GM23338 (cell line): ENCODE data around the gene ZNF189.

Experiments
- CTCF ChIP-seq, 2 experiments: fragments of 200-600 bp in 1 of 2; sonication (generic) in 1 of 2; conservative IDR thresholded peaks; 2 replicates each; pipeline versions ENCODE4 v1.5.1 to v1.6.1; 2016 to 2017; ENCODE audit warnings: antibody characterized with exemption in 2 of 2, low read depth in 2 of 2, mild to moderate bottlenecking in 2 of 2, moderate library complexity in 1 of 2
- ETS1 ChIP-seq: IDR thresholded peaks from 2 replicates; pipeline ENCODE4 v1.6.1; 2016; ENCODE audit warnings: antibody characterized with exemption
- EZH2 ChIP-seq: fragments of 200-600 bp; sonication (generic); IDR thresholded peaks from one replicate; pipeline ENCODE4 v1.8.0; 2017; ENCODE audit warnings: antibody characterized with exemption, mild to moderate bottlenecking, low read depth; ENCODE audit not compliant: unreplicated experiment
- POLR2AphosphoS5 ChIP-seq: IDR thresholded peaks from 2 replicates; pipeline ENCODE4 v1.6.1; 2016; ENCODE audit warnings: antibody characterized with exemption, low read depth
- REST ChIP-seq: IDR thresholded peaks from one replicate; pipeline ENCODE4 v1.6.1; 2018; ENCODE audit warnings: antibody characterized with exemption; ENCODE audit not compliant: unreplicated experiment
- STAT1 ChIP-seq: IDR thresholded peaks from one replicate; pipeline ENCODE4 v1.6.1; 2016; ENCODE audit warnings: antibody characterized with exemption; ENCODE audit not compliant: unreplicated experiment
- ZNF114 ChIP-seq: fragments of 250-450 bp; sonication (Bioruptor Pico); IDR thresholded peaks from 2 replicates; pipeline ENCODE4 v1.5.0; 2020; ENCODE audit warnings: mild to moderate bottlenecking, moderate library complexity
- ZNF331 ChIP-seq: fragments of 250-450 bp; sonication (Bioruptor Pico); IDR thresholded peaks from 2 replicates; pipeline ENCODE4 v1.5.0; 2020; ENCODE audit warnings: low read depth, mild to moderate bottlenecking, moderate library complexity

- TF ChIP-seq REST (no peak), CTCF (conservative IDR thresholded peaks at IDR 0.05; ENCODE audit: low read depth in 2 of 2) (no peak), EZH2 (no peak), POLR2AphosphoS5 (no peak), STAT1 (no peak), ZNF114 (CRISPR knock-in tag) (no peak), ZNF331 (CRISPR knock-in tag) (no peak), ETS1 (no peak)
Observed at GRCh38 chr9:101352892-101353463, 45.7 kb upstream of the ZNF189 start.
